ENCODE measurements around the gene SPG11. TPM values are rescaled to one million over a fixed set of nuclear protein-coding genes. Genes with fewer than 3 reads are reported as not detected.

The SPG11 gene
- total and polyA plus RNA-seq, 2 donors (not counting 1 experiment from before 2014, with no cell fraction given) = 134 to 219 TPM

DNA sequence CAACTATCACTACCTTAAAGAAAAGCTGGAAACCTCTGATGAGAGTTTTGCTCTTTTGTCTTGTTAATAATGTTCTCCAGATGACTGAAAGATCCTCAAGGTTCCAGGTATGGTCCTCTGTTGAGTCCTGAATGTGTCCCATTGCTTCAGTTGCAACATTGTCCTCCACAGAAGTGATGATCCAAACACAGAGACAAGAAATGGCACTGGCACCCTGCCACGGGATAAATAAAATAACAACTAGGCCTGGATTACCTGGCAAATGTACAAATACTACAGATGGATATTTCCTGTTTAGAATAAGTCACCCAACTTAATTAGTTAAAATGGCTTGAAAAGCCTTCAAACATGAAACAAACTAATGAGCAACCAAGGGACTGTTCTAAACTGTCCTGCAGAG lies 68.2 kb downstream of the SPG11 start:
- peak overlapping the region; percentile 54 for H3K27ac Mint-ChIP-seq
- Histone ChIP-seq H3K36me3 (replicated peaks in 1 of 2; ENCODE audit: control extremely low read depth in 1 of 2, control insufficient read depth in 1 of 2, extremely low read depth in 1 of 2, insufficient read depth in 2 of 2, low read length in 1 of 2) (peaks cover 20 to 80% of the 10 kb centered on the region in 2 experiments), H2AFZ (ENCODE audit: insufficient read depth, low read depth, low read length, poor library complexity, severe bottlenecking) (no peak overlapping the region), H3K4me2 (replicated peaks; ENCODE audit: low read depth, low read length, poor library complexity, severe bottlenecking) (no peak overlapping the region), H4K20me1 (ENCODE audit: control insufficient read depth, insufficient read depth, low read length, poor library complexity, severe bottlenecking) (no peaks in the 10 kb centered on the region), H3K9ac (ENCODE audit: low read length) (no peak overlapping the region), H3K27me3 (replicated peaks in 1 of 4; ENCODE audit: control extremely low read depth in 1 of 4, control insufficient read depth in 3 of 4, insufficient read depth in 4 of 4, low read length in 3 of 4) (no peaks in the 10 kb centered on the region), H3K79me2 (ENCODE audit: control insufficient read depth, insufficient read depth, low read length) (no peaks in the 10 kb centered on the region), H3K27ac (ENCODE audit: low read length in 2 of 2) (peak overlapping the region in 1 of 2 donors; percentile 54), H3K4me3 (ENCODE audit: control extremely low read depth in 1 of 5, extremely low read depth in 1 of 5, insufficient read depth in 1 of 5, low read depth in 2 of 5, low read length in 4 of 5) (no peak overlapping the region), H3K9me3 (ENCODE audit: control extremely low read depth in 1 of 3, control insufficient read depth in 2 of 3, insufficient read depth in 1 of 3, low read length in 2 of 3) (no peaks in the 10 kb centered on the region), H3K4me1 (ENCODE audit: control insufficient read depth in 2 of 2, insufficient read depth in 2 of 2, low read length in 2 of 2) (peaks cover 5 to 8% of the 10 kb centered on the region in 2 donors)
- intact Hi-C loops (cut with micrococcal nuclease) = no loop called here
- H3K9me3 Mint-ChIP-seq (ENCODE audit: insufficient read depth) = no peaks in the 10 kb centered on the region
- H3K4me3 Mint-ChIP-seq = no peak overlapping the region
- POLR2A ChIA-PET = no interaction called here
- no peak for ATAC-seq (ENCODE audit: low read depth)
- CTCF ChIA-PET = no interaction called here
- H3K4me1 Mint-ChIP-seq = peaks cover 10% of the 10 kb centered on the region
- no peak for DNase-seq
- TF ChIP-seq EZH2 (IDR thresholded peaks at IDR 0.05; ENCODE audit: borderline replicate concordance, insufficient read depth, low read depth, low read length, poor library complexity, severe bottlenecking) = no peak
- TF ChIP-seq, protein P1, sequence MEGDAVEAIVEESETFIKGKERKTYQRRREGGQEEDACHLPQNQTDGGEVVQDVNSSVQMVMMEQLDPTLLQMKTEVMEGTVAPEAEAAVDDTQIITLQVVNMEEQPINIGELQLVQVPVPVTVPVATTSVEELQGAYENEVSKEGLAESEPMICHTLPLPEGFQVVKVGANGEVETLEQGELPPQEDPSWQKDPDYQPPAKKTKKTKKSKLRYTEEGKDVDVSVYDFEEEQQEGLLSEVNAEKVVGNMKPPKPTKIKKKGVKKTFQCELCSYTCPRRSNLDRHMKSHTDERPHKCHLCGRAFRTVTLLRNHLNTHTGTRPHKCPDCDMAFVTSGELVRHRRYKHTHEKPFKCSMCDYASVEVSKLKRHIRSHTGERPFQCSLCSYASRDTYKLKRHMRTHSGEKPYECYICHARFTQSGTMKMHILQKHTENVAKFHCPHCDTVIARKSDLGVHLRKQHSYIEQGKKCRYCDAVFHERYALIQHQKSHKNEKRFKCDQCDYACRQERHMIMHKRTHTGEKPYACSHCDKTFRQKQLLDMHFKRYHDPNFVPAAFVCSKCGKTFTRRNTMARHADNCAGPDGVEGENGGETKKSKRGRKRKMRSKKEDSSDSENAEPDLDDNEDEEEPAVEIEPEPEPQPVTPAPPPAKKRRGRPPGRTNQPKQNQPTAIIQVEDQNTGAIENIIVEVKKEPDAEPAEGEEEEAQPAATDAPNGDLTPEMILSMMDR (IDR thresholded peaks at IDR 0.05) = no peak
- H3K27me3 Mint-ChIP-seq = no peaks in the 10 kb centered on the region
- WGBS (ENCODE audit: insufficient coverage) = no CpG with 5 or more reads among the region's 1 CpG

DNA sequence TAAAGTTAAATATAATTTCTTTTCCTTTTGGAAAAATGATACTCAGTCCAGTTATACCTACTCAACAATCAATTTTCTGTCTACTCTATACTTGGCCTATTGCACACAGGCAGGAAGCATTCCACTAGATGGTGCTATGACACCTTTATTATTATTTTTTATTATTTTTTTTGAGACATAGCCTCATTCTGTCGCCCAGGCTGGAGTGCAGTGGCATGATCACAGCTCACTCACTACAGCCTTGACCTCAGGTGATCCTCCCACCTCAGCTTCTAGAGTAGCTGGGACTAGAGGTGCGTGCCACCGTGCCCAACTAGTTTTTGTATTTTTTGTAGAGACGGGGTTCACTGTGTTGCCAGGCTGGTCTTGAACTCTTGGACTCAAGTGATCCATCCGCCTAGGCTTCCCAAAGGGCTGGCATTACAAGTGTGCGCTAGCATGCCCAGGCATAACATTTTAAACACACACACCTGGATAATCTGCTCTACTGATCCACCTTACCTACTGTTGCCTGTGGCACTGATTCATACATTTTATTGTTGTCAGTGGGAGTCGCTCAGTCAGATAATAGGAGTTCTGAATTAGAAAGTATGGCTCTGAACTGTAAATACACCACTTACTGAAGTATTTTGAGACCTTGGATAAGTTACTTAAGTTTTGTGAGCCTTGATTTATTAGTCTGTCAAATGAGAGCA lies 70.3 kb downstream of the SPG11 start:
- Mint-ChIP-seq H3K4me3 (no peak overlapping the region), H3K9me3 (ENCODE audit: insufficient read depth) (no peaks in the 10 kb centered on the region), H3K27ac (peak overlapping the region; percentile 56), H3K4me1 (peaks cover 10% of the 10 kb centered on the region), H3K27me3 (no peaks in the 10 kb centered on the region)
- H3K27ac ChIP-seq (ENCODE audit: low read length in 2 of 2) = peak overlapping the region in 1 of 2 donors; percentile 70
- peak; percentile 60 for ATAC-seq (ENCODE audit: low read depth)
- DNase-seq = peak; percentile 57
- no peak for TF ChIP-seq EZH2 (IDR thresholded peaks at IDR 0.05; ENCODE audit: borderline replicate concordance, insufficient read depth, low read depth, low read length, poor library complexity, severe bottlenecking)
- TF ChIP-seq, protein P1 (IDR thresholded peaks at IDR 0.05) = peak; percentile 74
- no peak overlapping the region for H2AFZ ChIP-seq (ENCODE audit: insufficient read depth, low read depth, low read length, poor library complexity, severe bottlenecking)
- no peaks in the 10 kb centered on the region for H3K79me2 ChIP-seq (ENCODE audit: control insufficient read depth, insufficient read depth, low read length)
- H3K27me3 ChIP-seq (replicated peaks in 1 of 4; ENCODE audit: control extremely low read depth in 1 of 4, control insufficient read depth in 3 of 4, insufficient read depth in 4 of 4, low read length in 3 of 4) = no peaks in the 10 kb centered on the region
- no peak overlapping the region for H3K9ac ChIP-seq (ENCODE audit: low read length)
- intact Hi-C loops (cut with micrococcal nuclease) = no loop called here
- ChIA-PET POLR2A (interaction anchor here (1.5 kb wide), 1 partner anchor 70 kb away, joined by 5 read pairs; the partner anchor contains the start of gene SPG11), CTCF (interaction anchor here (0.6 to 3.0 kb wide), 16 partner anchors 9 to 444 kb away, joined by 3 to 42 read pairs (median 5); partner anchors contain the start of genes SPG11 and TRIM69)
- H4K20me1 ChIP-seq (ENCODE audit: control insufficient read depth, insufficient read depth, low read length, poor library complexity, severe bottlenecking) = no peaks in the 10 kb centered on the region
- peaks cover 5 to 8% of the 10 kb centered on the region in 2 donors for H3K4me1 ChIP-seq (ENCODE audit: control insufficient read depth in 2 of 2, insufficient read depth in 2 of 2, low read length in 2 of 2)
- no peaks in the 10 kb centered on the region for H3K9me3 ChIP-seq (ENCODE audit: control extremely low read depth in 1 of 3, control insufficient read depth in 2 of 3, insufficient read depth in 1 of 3, low read length in 2 of 3)
- WGBS (ENCODE audit: insufficient coverage) = no CpG with 5 or more reads among the region's 7 CpGs
- peaks cover 31 to 83% of the 10 kb centered on the region in 2 experiments for H3K36me3 ChIP-seq (replicated peaks in 1 of 2; ENCODE audit: control extremely low read depth in 1 of 2, control insufficient read depth in 1 of 2, extremely low read depth in 1 of 2, insufficient read depth in 2 of 2, low read length in 1 of 2)
- H3K4me2 ChIP-seq (replicated peaks; ENCODE audit: low read depth, low read length, poor library complexity, severe bottlenecking) = peak overlapping the region; percentile 35
- no peak overlapping the region for H3K4me3 ChIP-seq (ENCODE audit: control extremely low read depth in 1 of 5, extremely low read depth in 1 of 5, insufficient read depth in 1 of 5, low read depth in 2 of 5, low read length in 4 of 5)
